ENCODE data around the gene TLL1.

- TF ChIP-seq, protein P1, sequence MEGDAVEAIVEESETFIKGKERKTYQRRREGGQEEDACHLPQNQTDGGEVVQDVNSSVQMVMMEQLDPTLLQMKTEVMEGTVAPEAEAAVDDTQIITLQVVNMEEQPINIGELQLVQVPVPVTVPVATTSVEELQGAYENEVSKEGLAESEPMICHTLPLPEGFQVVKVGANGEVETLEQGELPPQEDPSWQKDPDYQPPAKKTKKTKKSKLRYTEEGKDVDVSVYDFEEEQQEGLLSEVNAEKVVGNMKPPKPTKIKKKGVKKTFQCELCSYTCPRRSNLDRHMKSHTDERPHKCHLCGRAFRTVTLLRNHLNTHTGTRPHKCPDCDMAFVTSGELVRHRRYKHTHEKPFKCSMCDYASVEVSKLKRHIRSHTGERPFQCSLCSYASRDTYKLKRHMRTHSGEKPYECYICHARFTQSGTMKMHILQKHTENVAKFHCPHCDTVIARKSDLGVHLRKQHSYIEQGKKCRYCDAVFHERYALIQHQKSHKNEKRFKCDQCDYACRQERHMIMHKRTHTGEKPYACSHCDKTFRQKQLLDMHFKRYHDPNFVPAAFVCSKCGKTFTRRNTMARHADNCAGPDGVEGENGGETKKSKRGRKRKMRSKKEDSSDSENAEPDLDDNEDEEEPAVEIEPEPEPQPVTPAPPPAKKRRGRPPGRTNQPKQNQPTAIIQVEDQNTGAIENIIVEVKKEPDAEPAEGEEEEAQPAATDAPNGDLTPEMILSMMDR (conservative IDR thresholded peaks at IDR 0.05; ENCODE audit: low read length), result no peak
- TF ChIP-seq EZH2phosphoT487 (IDR thresholded peaks at IDR 0.05; ENCODE audit: borderline replicate concordance, low read depth, low read length), result no peak
Measured at GRCh38 chr4:165953181-165953580, 80.1 kb downstream of the TLL1 start.
